Thyroid gland (tissue), 4 donors: Measurements from ENCODE around the gene GSTCD.
"Not testable (repeated sequence)": the region's sequence is repeated elsewhere in the genome, so short reads cannot be mapped to it uniquely, and the experiment has no call there.

Experiments used
- CTCF ChIP-seq, 6 experiments: fragments of 200-600 bp in 3 of 6; fragments of 450-650 bp in 3 of 6; sonication (generic) in 3 of 6; IDR thresholded peaks; one replicate each; pipeline ENCODE4 v1.5.1; 2016 to 2019; ENCODE audit warnings: antibody characterized with exemption in 6 of 6, mild to moderate bottlenecking in 2 of 6, inconsistent platforms in 1 of 6, moderate library complexity in 1 of 6
- POLR2A ChIP-seq, 2 donors: fragments of 450-650 bp; IDR thresholded peaks; one replicate each; pipeline ENCODE4 v1.6.1; 2017; ENCODE audit warnings: antibody characterized with exemption in 2 of 2, mild to moderate bottlenecking in 2 of 2, moderate library complexity in 1 of 2

- not testable (repeated sequence) for TF ChIP-seq CTCF, POLR2A (IDR thresholded peaks at IDR 0.05)
These were observed 26.6 kb downstream of the GSTCD start for GRCh38 chr4:105735217-105735616.
